Measurements from ENCODE around the gene NELL2.
"Not testable (repeated sequence)": the region's sequence is repeated elsewhere in the genome, so short reads cannot be mapped to it uniquely, and the experiment has no call there.

NELL2 gene

DNA sequence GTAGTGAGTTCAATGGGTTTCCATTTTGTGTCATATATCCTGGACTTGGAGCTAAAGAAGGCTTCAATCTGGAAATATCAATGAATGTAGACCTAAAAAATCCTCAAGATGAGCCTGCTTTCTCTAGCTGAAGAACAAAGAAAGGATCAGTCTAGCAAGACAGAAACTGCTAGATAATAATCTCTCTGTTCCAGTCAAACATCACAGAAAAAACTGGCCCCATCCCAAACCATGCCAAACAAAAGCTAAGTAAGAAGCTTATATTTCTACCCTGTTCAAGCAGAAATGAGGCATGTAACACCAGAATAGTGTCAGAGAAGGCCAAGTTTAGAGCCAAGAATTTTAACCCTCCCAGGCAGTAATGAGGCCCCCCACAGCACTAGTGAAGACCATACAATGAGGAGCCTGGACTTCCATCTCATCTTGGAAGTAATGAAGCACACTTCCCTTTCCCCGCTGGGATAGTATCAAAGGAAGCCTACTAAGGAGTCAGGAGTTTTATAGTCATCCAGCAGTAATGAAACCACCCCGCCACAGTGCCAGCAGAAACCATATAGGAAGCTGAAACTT is 95.8 kb downstream of the NELL2 start:
- Mint-ChIP-seq H3K27me3 (peaks cover 2% of the 10 kb centered on the region), H3K4me1 (no peaks in the 10 kb centered on the region), H3K36me3 (no peaks in the 10 kb centered on the region), H3K9me3 (peaks cover 4% of the 10 kb centered on the region), H3K27ac (no peak overlapping the region), H3K4me3 (no peak overlapping the region)
- no peak for ATAC-seq (ENCODE audit: low read depth)
- no peak for DNase-seq (ENCODE audit: low spot score in 2 of 2)

DNA sequence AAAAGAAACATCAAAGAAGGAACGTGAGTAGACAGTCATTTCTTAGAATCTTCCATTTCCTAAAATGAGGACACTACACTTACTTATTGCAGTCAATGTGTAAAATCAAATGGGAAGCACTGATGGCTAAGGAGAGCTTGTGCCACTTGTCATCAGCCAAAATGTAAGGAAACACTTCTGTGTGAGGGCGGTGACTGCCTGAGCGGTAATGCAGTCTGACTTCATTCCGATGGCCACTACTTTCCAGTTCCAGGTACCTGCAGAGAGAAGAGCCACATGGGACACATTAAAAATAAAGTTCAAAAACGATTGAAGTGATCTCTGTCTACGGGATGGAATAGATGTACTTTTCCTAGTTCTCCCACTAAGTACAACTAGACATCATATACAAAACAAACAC is 96.3 kb downstream of the NELL2 start:
- Mint-ChIP-seq H3K4me1 (peaks cover 2% of the 10 kb centered on the region), H3K27me3 (peaks cover 2% of the 10 kb centered on the region), H3K27ac (no peak overlapping the region)

DNA sequence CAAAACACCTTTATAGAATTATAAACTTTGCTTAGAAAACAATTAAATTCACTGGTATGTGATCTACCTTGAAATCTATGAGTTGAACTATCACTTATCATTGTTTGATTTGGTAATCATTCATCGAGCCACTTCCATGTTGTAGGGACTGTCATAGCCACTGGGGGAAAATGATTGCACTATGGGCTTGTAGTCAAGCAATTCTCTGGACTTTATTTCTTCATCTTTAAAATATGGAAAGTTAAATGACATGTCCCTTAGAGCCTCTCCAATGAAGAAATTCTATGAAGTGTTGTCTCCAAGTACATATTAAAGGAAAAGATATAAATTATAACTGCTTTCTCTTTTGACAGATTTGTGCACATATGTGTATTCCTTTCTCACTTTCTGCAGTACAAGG is 97.3 kb downstream of the NELL2 start:
- no peak overlapping the region for H3K27ac Mint-ChIP-seq
- no peaks in the 10 kb centered on the region for H3K36me3 Mint-ChIP-seq

More for the DNA sequence above, 96.3 kb downstream of the NELL2 start:
- H3K9me3 Mint-ChIP-seq: peaks cover 4% of the 10 kb centered on the region
- H3K36me3 Mint-ChIP-seq: no peaks in the 10 kb centered on the region
- DNase-seq (ENCODE audit: low spot score in 2 of 2) (no peak), ATAC-seq (ENCODE audit: low read depth) (no peak)
- H3K4me3 Mint-ChIP-seq: no peak overlapping the region

DNA sequence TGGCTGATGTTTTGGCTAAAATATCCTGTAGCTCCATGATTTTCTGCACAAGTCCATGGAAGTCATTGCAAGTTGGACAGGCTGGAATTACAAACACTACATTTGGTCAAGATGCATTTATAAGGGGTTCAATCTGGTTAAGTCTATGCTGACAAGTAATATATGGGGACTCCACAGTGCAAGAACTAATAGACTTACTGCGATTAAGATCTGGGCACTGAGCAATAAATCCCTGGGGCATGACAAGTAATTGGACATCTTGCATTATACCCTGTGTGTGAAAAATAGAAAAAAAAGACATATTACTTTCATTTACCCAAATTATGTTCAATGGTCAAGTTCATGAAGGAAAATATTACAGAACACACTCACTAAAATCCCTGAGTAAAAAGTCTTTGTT is 99.1 kb downstream of the NELL2 start:
- Mint-ChIP-seq H3K9me3 (peaks cover 4% of the 10 kb centered on the region), H3K27ac (no peak overlapping the region), H3K27me3 (no peaks in the 10 kb centered on the region), H3K36me3 (no peaks in the 10 kb centered on the region), H3K4me1 (peaks cover 2% of the 10 kb centered on the region), H3K4me3 (no peak overlapping the region)
- ATAC-seq (ENCODE audit: low read depth) (no peak), DNase-seq (ENCODE audit: low spot score in 2 of 2) (no peak)

More for the DNA sequence above, 97.3 kb downstream of the NELL2 start:
- peaks cover 2% of the 10 kb centered on the region for H3K27me3 Mint-ChIP-seq
- no peak overlapping the region for H3K4me3 Mint-ChIP-seq
- H3K9me3 Mint-ChIP-seq: peaks cover 4% of the 10 kb centered on the region
- ATAC-seq (ENCODE audit: low read depth): no peak
- no peak for DNase-seq (ENCODE audit: low spot score in 2 of 2)
- H3K4me1 Mint-ChIP-seq: peaks cover 2% of the 10 kb centered on the region

DNA sequence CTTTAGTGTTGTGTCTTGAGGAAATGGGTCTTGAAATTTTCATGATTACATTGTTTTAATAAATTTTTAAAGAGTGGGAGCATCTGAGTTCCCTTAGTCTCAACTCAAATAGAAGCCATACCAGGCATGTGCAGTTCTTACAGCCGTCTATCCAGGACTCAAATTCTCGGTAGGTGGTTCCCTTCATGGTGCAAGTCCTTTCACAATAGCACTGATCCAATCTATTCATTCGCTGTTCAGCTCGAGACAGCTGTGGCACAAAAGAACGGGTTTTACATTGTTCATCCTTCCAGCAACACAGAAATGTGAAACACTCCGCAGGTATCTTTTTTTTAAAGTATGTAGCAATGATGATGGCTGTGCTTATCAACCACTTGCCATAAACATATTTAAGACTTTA is 100.2 kb downstream of the NELL2 start:
- ATAC-seq (ENCODE audit: low read depth) (no peak), DNase-seq (ENCODE audit: low spot score in 2 of 2) (no peak)
- Mint-ChIP-seq H3K4me3 (no peak overlapping the region), H3K9me3 (peaks cover 2% of the 10 kb centered on the region), H3K27me3 (peaks cover 2% of the 10 kb centered on the region), H3K36me3 (no peaks in the 10 kb centered on the region), H3K27ac (no peak overlapping the region), H3K4me1 (peaks cover 2% of the 10 kb centered on the region)

DNA sequence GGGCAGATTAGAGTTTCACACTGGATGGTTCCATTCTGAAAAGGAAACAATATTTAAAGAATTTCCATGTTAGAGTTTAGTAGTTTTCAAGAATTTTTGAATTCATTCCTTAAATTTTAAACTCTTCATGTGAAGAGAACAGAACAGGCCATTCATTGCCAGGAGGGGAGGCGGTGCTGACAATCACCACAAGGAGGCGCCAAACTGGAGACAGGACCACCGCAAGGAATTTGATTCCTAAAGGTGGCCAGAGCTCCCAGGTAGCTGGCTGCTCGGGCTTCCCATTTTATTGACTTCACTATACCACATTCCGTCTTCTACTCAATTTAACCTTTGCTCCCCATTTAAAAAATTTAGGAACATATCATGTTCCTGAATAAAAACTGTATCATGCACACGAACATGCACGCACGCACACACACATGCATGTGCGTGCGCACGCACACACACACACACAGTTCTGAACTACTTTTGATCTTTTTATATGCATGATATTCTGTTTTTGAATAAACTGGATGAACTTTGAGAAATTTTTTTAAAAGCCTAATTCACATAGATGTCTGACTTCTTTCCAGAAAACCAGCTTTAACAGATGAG is 101.2 kb downstream of the NELL2 start:
- H3K36me3 Mint-ChIP-seq: no peaks in the 10 kb centered on the region
- peaks cover 2% of the 10 kb centered on the region for H3K4me1 Mint-ChIP-seq
- peak; percentile 35 to 37 for DNase-seq (ENCODE audit: low spot score in 2 of 2)
- H3K27me3 Mint-ChIP-seq: peaks cover 2% of the 10 kb centered on the region
- no peaks in the 10 kb centered on the region for H3K9me3 Mint-ChIP-seq
- no peak for ATAC-seq (ENCODE audit: low read depth)
- no peak overlapping the region for H3K27ac Mint-ChIP-seq
- no peak overlapping the region for H3K4me3 Mint-ChIP-seq

DNA sequence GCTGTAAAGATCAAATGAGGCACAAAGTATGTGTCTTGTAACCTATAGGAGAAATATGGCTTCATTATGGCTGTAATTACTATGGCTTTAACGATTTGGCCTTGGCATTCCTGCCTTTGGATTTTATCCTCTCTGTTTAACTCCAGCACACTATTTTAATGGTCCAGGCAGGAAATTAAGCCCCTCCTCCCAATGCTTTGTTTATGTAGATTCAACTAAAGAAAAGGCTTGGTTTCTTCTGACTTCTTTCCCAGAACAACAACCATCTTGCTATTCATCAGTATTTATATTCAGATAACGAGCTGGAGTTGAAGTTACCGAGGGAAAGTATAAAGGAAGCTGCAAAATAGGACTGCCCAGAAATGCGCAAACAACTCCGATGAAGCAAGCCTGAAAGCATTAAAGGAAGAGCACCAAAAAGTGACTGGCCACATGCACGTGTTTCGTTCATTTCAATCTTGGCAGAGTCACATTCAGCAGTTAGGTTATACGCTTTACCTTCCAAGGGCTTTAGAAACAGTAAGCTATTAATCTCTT is 104.6 kb downstream of the NELL2 start:
- no peaks in the 10 kb centered on the region for H3K36me3 Mint-ChIP-seq
- H3K4me3 Mint-ChIP-seq: no peak overlapping the region

GRCh38 chr12:44765796-44766195 is 110.3 kb downstream of the NELL2 start:
- no peaks in the 10 kb centered on the region for H3K4me1 Mint-ChIP-seq
- H3K27ac Mint-ChIP-seq: no peak overlapping the region
- H3K27me3 Mint-ChIP-seq: peaks cover 5% of the 10 kb centered on the region
- H3K9me3 Mint-ChIP-seq: no peaks in the 10 kb centered on the region
- no peaks in the 10 kb centered on the region for H3K36me3 Mint-ChIP-seq
- no peak for DNase-seq (ENCODE audit: low spot score in 2 of 2)
- no peak for ATAC-seq (ENCODE audit: low read depth)
- no peak overlapping the region for H3K4me3 Mint-ChIP-seq

More for the DNA sequence above, 104.6 kb downstream of the NELL2 start:
- DNase-seq (ENCODE audit: low spot score in 2 of 2): no peak
- H3K4me1 Mint-ChIP-seq: peaks cover 2% of the 10 kb centered on the region
- H3K9me3 Mint-ChIP-seq: no peaks in the 10 kb centered on the region
- no peak overlapping the region for H3K27ac Mint-ChIP-seq
- peaks cover 3% of the 10 kb centered on the region for H3K27me3 Mint-ChIP-seq
- ATAC-seq (ENCODE audit: low read depth): no peak

DNA sequence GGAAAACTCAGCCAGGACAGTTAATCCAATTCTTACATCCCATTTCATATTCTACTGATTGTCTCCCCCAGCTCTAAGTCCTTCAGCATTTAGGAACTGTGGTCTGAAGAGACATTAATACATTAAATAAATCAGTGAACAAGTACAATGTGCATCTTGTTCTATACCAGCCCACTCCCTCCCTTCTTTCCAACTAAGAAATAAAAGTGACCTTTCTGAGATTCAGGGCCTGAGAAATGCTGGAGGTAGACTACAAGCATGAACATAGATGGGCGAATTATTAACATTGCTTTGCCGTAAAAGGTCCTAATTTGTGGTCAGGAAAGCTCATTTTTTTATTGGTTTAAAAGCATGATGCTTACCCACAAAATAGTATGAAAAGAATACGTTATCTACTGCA is 113.1 kb downstream of the NELL2 start:
- Mint-ChIP-seq H3K9me3 (no peaks in the 10 kb centered on the region), H3K27me3 (peaks cover 7% of the 10 kb centered on the region), H3K36me3 (no peaks in the 10 kb centered on the region), H3K4me1 (no peaks in the 10 kb centered on the region), H3K27ac (no peak overlapping the region), H3K4me3 (no peak overlapping the region)
- ATAC-seq (ENCODE audit: low read depth): no peak
- DNase-seq (ENCODE audit: low spot score in 2 of 2): no peak

DNA sequence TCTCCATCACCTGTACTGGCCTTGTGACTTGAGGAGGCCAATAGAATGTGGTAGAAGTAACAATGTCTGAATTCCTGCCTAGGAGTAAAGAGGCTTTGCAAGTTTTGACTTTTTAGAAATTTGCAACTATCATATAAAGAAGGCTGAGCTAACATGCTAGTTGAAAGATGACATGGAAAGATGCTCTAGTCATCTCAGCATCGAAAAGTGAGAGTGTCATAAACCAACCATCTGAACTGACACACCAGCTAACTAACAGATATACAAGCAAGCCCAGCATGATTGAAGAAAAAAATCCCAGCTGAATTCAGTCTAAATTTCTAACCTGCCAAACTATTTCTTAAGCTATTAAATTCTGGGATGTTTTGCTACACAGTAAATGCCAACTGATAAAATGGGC is 116.8 kb downstream of the NELL2 start:
- Mint-ChIP-seq H3K27ac (no peak overlapping the region), H3K4me3 (no peak overlapping the region), H3K9me3 (no peaks in the 10 kb centered on the region), H3K27me3 (peaks cover 5% of the 10 kb centered on the region), H3K4me1 (no peaks in the 10 kb centered on the region), H3K36me3 (no peaks in the 10 kb centered on the region)
- ATAC-seq (ENCODE audit: low read depth) (no peak), DNase-seq (ENCODE audit: low spot score in 2 of 2) (no peak)

DNA sequence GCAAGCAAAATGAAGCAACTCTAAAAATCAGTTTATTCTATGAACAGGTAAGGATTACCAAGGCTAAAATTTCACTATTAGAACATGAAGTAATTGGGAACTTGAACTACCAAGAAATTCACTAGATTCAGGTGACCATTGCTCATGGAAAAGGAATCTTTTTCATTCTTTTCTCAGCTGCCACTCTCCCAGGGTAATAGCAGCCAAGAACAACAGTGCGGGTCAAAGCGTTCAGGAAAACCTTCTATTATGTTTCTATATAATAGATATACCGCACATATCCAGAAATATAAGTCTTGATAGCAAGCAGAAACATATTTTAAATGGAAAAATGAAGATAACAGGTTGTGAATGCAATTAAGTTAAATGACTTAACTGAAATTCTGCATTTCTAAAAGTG is 125.6 kb downstream of the NELL2 start:
- ATAC-seq (ENCODE audit: low read depth) (no peak), DNase-seq (ENCODE audit: low spot score in 2 of 2) (no peak)
- no peaks in the 10 kb centered on the region for H3K36me3 Mint-ChIP-seq
- no peaks in the 10 kb centered on the region for H3K4me1 Mint-ChIP-seq
- H3K27ac Mint-ChIP-seq: no peak overlapping the region
- no peaks in the 10 kb centered on the region for H3K9me3 Mint-ChIP-seq
- peaks cover 2% of the 10 kb centered on the region for H3K27me3 Mint-ChIP-seq
- H3K4me3 Mint-ChIP-seq: no peak overlapping the region

DNA sequence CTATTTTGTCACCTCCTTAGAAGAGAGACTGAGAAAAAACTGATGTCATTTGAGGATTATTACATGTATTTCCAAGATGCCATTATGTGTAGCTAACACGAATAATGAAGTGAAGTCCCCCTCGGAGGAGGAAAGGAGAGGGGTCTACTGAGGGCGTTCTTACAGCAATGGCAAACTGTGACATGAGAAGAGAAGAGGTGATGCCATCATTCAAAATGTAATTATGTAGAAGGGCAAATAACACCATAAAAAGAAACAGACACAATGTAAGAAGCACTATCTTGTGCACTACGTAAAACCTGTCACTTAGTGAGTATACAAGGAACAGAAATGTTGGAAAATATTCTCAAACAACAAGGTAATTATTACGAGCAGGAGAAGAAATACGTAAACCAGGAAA is 126.5 kb downstream of the NELL2 start:
- H3K27ac Mint-ChIP-seq: no peak overlapping the region
- H3K36me3 Mint-ChIP-seq: no peaks in the 10 kb centered on the region
- ATAC-seq (ENCODE audit: low read depth): no peak
- H3K4me1 Mint-ChIP-seq: no peaks in the 10 kb centered on the region
- H3K27me3 Mint-ChIP-seq: peaks cover 2% of the 10 kb centered on the region
- H3K4me3 Mint-ChIP-seq: no peak overlapping the region
- DNase-seq (ENCODE audit: low spot score in 2 of 2): no peak
- H3K9me3 Mint-ChIP-seq: no peaks in the 10 kb centered on the region

DNA sequence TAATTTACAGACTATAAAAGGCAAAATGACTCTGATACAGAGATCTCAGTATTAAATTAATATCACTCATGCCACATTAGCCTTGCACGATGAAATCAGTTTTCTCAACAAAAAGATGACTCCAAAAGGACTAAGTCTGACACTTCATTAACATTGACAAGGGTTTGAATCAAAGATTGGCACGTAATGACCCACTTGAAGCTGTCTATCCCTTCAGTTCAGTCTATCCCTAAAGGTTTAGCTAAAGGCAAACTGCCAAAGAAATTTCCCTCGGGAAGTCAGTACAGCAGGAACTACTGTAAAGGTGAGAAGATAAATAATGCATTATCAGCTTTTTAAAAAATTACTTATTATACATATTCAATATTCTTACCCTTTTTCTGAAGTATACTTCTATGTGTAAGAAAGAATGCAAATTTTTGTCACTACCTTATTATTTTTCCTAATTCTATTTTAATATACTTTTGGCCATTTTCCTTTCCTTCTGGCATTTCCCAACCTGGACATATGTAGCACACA is 127.1 kb downstream of the NELL2 start:
- ATAC-seq (ENCODE audit: low read depth) (no peak), DNase-seq (ENCODE audit: low spot score in 2 of 2) (no peak)
- H3K36me3 Mint-ChIP-seq: no peaks in the 10 kb centered on the region
- H3K27me3 Mint-ChIP-seq: peaks cover 2% of the 10 kb centered on the region
- no peak overlapping the region for H3K4me3 Mint-ChIP-seq
- H3K9me3 Mint-ChIP-seq: no peaks in the 10 kb centered on the region
- no peak overlapping the region for H3K27ac Mint-ChIP-seq
- no peaks in the 10 kb centered on the region for H3K4me1 Mint-ChIP-seq

DNA sequence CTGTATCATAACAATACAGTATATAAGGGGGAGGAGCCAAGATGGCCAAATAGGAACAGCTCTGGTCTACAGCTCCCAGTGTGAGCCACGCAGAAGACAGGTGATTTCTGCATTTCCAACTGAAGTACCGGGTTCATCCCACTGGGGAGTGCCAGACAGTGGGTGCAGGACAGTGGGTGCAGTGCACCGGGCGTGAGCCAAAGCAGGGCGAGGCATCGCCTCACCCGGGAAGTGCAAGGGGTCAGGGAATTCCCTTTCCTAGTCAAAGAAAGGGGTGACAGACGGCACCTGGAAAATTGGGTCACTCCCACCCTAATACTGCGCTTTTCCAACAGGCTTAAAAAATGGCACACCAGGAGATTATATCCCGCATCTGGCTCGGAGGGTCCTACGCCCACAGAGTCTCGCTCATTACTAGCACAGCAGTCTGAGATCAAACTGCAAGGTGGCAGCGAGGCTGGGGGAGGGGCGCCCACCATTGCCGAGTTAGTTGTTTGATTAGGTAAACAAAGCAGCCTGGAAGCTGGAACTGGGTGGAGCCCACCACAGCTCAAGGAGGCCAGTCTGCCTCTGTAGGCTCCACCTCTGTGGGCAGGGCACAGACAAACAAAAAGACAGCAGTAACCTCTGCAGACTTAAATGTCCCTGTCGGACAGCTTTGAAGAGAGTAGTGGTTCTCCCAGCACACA is 134.7 kb downstream of the NELL2 start:
- not testable (repeated sequence) for H3K36me3 Mint-ChIP-seq; ATAC-seq (ENCODE audit: low read depth)

More for the DNA sequence above, 134.7 kb downstream of the NELL2 start:
- H3K4me1 Mint-ChIP-seq; DNase-seq (ENCODE audit: low spot score in 2 of 2); H3K27me3 Mint-ChIP-seq; H3K4me3 Mint-ChIP-seq; H3K9me3 Mint-ChIP-seq; H3K27ac Mint-ChIP-seq: not testable (repeated sequence)

Data from memory B cell (primary cell).